AG09319 (cell line): Measurements from ENCODE around the gene ARL15.

Experiments
- DNase-seq: peaks from one replicate; pipeline ENCODE4 v3.0.0-alpha.2; 2010; ENCODE audit warnings: low read depth; ENCODE audit errors: extremely low read depth
- TF ChIP-seq, protein P1 (sequence below): IDR thresholded peaks from 2 replicates; pipeline ENCODE4 v1.5.1; 2011; ENCODE audit warnings: low read depth, mild to moderate bottlenecking, inconsistent platforms, low read length, moderate library complexity

Gene ARL15

DNA sequence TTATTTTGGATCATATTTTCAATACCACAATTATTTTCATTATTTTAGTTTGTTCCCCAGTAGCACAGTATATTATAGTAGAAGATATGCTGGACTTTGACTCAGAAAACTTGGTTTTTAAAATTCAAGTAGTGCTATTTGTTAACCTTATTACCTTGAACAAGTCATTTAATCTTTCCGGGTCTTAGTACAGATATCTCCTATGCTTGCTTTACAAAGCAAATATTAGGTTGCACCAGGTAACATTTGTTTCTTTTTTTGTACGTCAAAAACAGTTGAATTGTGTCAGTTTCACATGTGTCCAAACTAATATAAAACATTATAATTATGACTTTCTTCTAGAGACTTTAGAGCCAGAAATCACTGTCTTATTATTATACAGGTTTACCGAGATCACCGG lies 338.1 kb downstream of the ARL15 start:
- TF ChIP-seq, protein P1, sequence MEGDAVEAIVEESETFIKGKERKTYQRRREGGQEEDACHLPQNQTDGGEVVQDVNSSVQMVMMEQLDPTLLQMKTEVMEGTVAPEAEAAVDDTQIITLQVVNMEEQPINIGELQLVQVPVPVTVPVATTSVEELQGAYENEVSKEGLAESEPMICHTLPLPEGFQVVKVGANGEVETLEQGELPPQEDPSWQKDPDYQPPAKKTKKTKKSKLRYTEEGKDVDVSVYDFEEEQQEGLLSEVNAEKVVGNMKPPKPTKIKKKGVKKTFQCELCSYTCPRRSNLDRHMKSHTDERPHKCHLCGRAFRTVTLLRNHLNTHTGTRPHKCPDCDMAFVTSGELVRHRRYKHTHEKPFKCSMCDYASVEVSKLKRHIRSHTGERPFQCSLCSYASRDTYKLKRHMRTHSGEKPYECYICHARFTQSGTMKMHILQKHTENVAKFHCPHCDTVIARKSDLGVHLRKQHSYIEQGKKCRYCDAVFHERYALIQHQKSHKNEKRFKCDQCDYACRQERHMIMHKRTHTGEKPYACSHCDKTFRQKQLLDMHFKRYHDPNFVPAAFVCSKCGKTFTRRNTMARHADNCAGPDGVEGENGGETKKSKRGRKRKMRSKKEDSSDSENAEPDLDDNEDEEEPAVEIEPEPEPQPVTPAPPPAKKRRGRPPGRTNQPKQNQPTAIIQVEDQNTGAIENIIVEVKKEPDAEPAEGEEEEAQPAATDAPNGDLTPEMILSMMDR = no peak
- DNase-seq = no peak

DNA sequence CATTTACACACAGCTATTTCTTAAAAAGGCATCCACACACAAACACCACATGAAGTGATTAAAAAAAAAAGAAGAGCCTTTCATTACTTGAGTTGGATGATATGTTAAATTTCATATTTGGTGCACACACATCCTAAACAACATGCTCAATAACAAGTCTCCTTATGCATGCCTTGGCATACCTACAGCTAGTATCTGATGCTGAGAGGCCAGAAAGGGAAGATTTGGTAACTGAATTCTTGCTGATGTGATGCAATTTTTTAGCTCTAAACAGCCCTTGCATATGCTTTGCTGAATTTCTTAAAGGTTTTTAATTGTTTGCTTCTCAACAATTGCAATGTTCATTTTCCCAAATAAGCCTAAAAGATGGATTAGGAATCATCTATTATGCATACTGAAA lies 338.8 kb downstream of the ARL15 start:
- DNase-seq = no peak
- TF ChIP-seq, protein P1 = no peak

DNA sequence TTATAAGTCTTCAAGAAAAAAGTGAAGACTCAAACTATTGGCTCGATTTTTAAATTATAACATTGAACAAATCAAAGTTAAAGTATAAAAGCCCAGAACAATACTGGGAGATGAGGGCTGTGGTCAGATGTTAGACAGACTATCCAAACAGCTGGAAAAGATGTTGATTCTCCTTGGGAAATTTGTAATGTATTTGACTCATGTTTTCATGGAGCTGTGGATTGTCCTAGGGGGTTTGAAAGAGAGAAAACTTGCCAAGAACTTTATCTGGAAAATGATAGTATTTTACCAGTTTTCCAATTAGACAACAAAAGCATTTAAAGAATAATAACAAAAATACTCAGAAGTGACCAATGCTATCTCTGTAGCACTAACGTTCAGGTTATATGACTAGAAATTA lies 339.2 kb downstream of the ARL15 start:
- TF ChIP-seq, protein P1 = no peak
- no peak for DNase-seq

DNA sequence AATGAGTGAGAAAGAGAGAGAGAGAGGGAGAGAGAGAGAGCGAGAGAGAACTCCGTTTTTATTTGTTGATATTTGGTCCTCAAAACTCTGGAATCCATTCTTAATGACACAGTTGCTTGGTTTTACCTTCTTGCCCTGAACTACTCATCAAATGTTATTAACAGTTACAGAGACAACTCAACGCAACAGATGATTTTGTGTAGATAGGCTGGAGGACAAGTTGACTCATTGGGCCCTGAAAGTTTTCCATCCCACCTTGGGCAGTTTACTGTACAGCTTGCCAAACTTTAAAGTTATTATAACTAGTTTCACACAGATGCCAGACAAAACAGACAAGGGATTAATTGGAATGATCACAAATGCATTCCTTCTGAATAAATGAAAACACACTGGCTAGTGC lies 339.9 kb downstream of the ARL15 start:
- DNase-seq = no peak
- TF ChIP-seq, protein P1 = no peak

DNA sequence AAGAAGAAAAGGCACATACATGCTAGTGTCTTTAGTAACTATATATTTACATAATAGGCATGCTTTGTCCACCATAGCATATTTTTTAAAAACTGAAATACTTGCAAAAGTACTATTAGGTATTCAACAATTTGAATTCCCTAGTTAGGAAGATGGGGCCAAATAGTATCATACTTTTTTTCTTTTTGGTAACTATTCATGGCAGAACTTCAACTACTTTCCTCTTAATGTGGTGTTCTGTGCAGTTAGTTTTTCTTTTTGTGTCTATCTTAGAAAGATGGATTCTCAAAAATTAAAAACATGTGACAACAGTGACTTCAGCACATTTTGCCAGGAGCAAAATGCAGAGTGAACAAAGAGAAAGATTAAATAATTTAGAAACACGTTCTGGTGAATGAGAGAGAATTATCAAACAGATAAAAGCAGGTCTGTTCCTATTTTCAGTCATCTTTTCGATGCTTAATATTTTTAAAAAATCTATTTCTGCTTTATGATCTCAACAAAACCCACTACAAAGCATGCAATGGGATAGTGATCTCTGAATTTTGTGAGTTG lies 341.1 kb downstream of the ARL15 start:
- TF ChIP-seq, protein P1 = no peak
- DNase-seq = no peak

DNA sequence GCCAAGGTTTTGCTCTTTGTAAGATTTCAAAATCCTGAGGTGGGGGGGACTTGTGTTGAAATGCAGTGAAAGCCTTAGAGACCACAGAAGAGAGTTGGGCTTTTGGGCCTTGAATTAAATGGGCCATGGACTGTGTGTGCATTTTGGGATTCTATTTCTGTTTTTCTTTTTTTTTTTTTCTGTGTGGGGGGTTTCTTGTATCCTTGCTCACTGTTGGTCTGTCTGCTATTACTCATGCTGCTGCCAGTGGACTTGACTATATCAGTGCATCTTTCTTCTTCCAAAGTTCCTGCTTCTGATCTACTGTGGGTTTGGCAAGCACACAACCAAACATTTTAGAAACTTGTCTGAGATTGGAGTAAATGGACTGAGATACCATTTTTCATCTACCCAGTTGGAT lies 344.9 kb downstream of the ARL15 start:
- no peak for DNase-seq
- TF ChIP-seq, protein P1 = no peak

DNA sequence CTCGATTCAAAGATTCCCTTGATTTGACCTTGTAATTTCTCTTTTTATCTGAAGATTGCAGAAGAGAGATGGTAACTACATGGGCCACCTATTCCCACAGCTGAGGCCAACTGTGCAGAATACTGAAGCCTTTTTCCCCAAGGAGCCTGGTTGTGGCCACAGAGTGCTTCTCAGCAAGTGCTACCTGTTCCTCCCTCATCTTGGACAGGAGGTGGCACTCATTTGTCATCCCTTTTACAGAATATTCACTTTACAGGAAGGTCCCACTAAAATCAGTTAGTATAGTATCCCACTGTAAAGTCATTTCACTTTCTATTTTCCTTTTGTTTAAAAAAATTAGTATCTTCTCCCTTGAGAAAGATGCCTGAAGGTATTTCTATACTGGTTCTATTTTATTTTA lies 346.4 kb downstream of the ARL15 start:
- TF ChIP-seq, protein P1 = no peak
- no peak for DNase-seq
